ENCODE data around the gene ZNF557. TPM values are rescaled to one million over a fixed set of nuclear protein-coding genes. Genes with fewer than 3 reads are reported as not detected.
A peak's percentile ranks its signal among the peaks of the same experiment; 100 is the strongest.
"Not testable (repeated sequence)": the region's sequence is repeated elsewhere in the genome, so short reads cannot be mapped to it uniquely, and the experiment has no call there.

Gene ZNF557
- total RNA-seq (10 to 100 TPM; 10.0 to 10.6 TPM), polyA plus RNA-seq (1 to 10 TPM; 2.1 to 4.3 TPM)
- long read RNA-seq, donor 1 = 0 reads
- long read RNA-seq, donor 2 = 0 reads
- long read RNA-seq, donor 3 = 0 reads
- long read RNA-seq, donor 4, partial matches to known transcripts = 0 of 1 reads
- long read RNA-seq, donor 4, other reads (novel, unspliced or antisense) = 0 of 1 reads
- long read RNA-seq, donor 5 = 0 reads

DNA sequence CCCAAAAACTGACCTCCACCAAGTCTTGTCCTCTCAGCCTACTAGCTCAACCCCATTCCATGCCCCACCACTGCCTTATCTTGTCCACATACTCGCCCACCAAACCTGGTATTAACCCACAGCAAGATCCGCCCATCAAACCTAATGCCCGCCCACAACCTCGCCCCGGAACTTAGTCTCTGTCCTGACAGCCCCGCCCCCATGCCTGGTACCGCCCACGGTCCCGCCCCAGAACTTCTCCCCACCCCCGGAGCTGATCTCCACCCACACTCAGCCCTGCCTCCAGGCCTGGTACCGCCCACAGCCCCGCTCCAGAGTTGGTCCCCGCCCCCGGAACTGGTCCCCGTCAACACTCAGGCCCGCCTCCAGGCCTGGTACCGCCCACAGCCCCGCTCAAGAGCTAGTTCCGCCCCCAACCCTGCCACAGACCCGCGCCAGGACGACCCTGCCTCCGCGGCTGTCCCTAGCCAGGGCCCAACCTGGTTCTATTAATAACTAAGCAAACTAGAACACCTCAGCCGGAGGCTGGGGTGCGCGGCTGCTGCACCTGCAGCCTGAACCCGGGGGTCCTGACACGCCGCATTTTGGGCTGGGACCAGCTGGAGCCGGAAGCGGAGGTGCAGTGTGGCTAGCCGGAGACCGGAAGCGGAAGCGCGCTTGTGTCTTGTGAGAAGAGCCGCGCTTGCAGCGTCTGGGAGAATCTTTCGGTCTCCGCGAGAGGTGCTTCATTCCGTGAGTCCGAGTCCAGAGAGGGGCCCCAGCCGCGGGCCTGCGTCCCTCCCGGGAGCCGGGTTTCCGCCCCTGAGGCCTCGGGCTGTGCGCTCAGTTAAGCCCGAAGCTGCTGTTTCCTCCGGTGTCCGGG lies at the start of gene ZNF557:
ZNF557 (plus strand) TSS at position 662 of the 862 bp plus-strand sequence. CDS start 5,372 bp downstream, outside the sequence.
- WGBS, 2 donors = 0 to 1% methylated on average over 56 of the region's 56 CpGs
- TF ChIP-seq CTCF (IDR thresholded peaks at IDR 0.05; ENCODE audit: control extremely low read depth, extremely low read depth) = no peak
- Histone ChIP-seq H3K9me3 (ENCODE audit: control insufficient read depth in 4 of 4, insufficient read depth in 3 of 4, low read length in 3 of 4) (no peaks in the 10 kb centered on the region), H3K36me3 (ENCODE audit: control insufficient read depth in 4 of 4, insufficient read depth in 4 of 4, low read length in 4 of 4) (peaks cover 15 to 19% (median 15%) of the 10 kb centered on the region in 4 donors), H3K4me1 (ENCODE audit: control insufficient read depth in 5 of 5, insufficient read depth in 5 of 5, low read length in 5 of 5) (peaks cover 0 to 8% (median 6%) of the 10 kb centered on the region in 5 donors), H3K27me3 (ENCODE audit: control insufficient read depth in 3 of 3, insufficient read depth in 3 of 3, low read length in 2 of 3) (no peaks in the 10 kb centered on the region), H3K4me3 (peak within 1 kb of the TSS; percentile 95), H3K9ac (ENCODE audit: insufficient read depth in 1 of 2, low read length in 2 of 2) (peak within 1 kb of the TSS; percentile 63 to 74), H3K27ac (ENCODE audit: low read depth in 1 of 2, low read length in 1 of 2) (peak within 1 kb of the TSS; percentile 50 to 93)
- DNase-seq (peak; percentile 97 to 98 (median 98)), ATAC-seq (ENCODE audit: insufficient read depth, low FRiP score) (peak; percentile 99)

- not testable (repeated sequence) for H3K4me3 ChIP-seq; H3K4me1 ChIP-seq (ENCODE audit: control insufficient read depth in 5 of 5, insufficient read depth in 5 of 5, low read length in 5 of 5); H3K27me3 ChIP-seq (ENCODE audit: control insufficient read depth in 3 of 3, insufficient read depth in 3 of 3, low read length in 2 of 3); ATAC-seq (ENCODE audit: insufficient read depth, low FRiP score); H3K9me3 ChIP-seq (ENCODE audit: control insufficient read depth in 4 of 4, insufficient read depth in 3 of 4, low read length in 3 of 4); H3K36me3 ChIP-seq (ENCODE audit: control insufficient read depth in 4 of 4, insufficient read depth in 4 of 4, low read length in 4 of 4); DNase-seq; H3K27ac ChIP-seq (ENCODE audit: low read depth in 1 of 2, low read length in 1 of 2); H3K9ac ChIP-seq (ENCODE audit: insufficient read depth in 1 of 2, low read length in 2 of 2)
- no CpG with 5 or more reads among the region's 6 CpGs for WGBS, 2 donors
These were observed 48.2 kb upstream of the ZNF557 start, which contains the start of gene MBD3L2B for GRCh38 chr19:7021331-7021730. TSS of gene MBD3L2B (minus strand) at chr19:7021431. CDS start at chr19:7021397, 34 bp downstream.

GRCh38 chr19:7028790-7029189 lies 40.7 kb upstream of the ZNF557 start:
- not testable (repeated sequence) for H3K9me3 ChIP-seq (ENCODE audit: control insufficient read depth in 4 of 4, insufficient read depth in 3 of 4, low read length in 3 of 4); H3K9ac ChIP-seq (ENCODE audit: insufficient read depth in 1 of 2, low read length in 2 of 2); ATAC-seq (ENCODE audit: insufficient read depth, low FRiP score); DNase-seq; H3K4me1 ChIP-seq (ENCODE audit: control insufficient read depth in 5 of 5, insufficient read depth in 5 of 5, low read length in 5 of 5); H3K36me3 ChIP-seq (ENCODE audit: control insufficient read depth in 4 of 4, insufficient read depth in 4 of 4, low read length in 4 of 4); H3K4me3 ChIP-seq; H3K27me3 ChIP-seq (ENCODE audit: control insufficient read depth in 3 of 3, insufficient read depth in 3 of 3, low read length in 2 of 3); H3K27ac ChIP-seq (ENCODE audit: low read depth in 1 of 2, low read length in 1 of 2)
- whole genome bisulfite sequencing, 2 donors = no CpG with 5 or more reads among the region's 1 CpG

GRCh38 chr19:7030278-7030677 lies 39.2 kb upstream of the ZNF557 start, which contains the start of gene MBD3L5:
TSS of gene MBD3L5 (plus strand) at chr19:7030578. CDS start at chr19:7030612, 34 bp downstream.
- H3K27me3 ChIP-seq (ENCODE audit: control insufficient read depth in 3 of 3, insufficient read depth in 3 of 3, low read length in 2 of 3); DNase-seq; H3K36me3 ChIP-seq (ENCODE audit: control insufficient read depth in 4 of 4, insufficient read depth in 4 of 4, low read length in 4 of 4); H3K9ac ChIP-seq (ENCODE audit: insufficient read depth in 1 of 2, low read length in 2 of 2); H3K4me1 ChIP-seq (ENCODE audit: control insufficient read depth in 5 of 5, insufficient read depth in 5 of 5, low read length in 5 of 5); ATAC-seq (ENCODE audit: insufficient read depth, low FRiP score); H3K27ac ChIP-seq (ENCODE audit: low read depth in 1 of 2, low read length in 1 of 2); H3K9me3 ChIP-seq (ENCODE audit: control insufficient read depth in 4 of 4, insufficient read depth in 3 of 4, low read length in 3 of 4); H3K4me3 ChIP-seq: not testable (repeated sequence)
- WGBS, 2 donors = no CpG with 5 or more reads among the region's 9 CpGs

GRCh38 chr19:7040079-7040478 lies 29.4 kb upstream of the ZNF557 start, which contains the start of gene MBD3L4:
TSS of gene MBD3L4 (minus strand) at chr19:7040179. CDS start at chr19:7040144, 35 bp downstream.
- H3K9me3 ChIP-seq (ENCODE audit: control insufficient read depth in 4 of 4, insufficient read depth in 3 of 4, low read length in 3 of 4); H3K36me3 ChIP-seq (ENCODE audit: control insufficient read depth in 4 of 4, insufficient read depth in 4 of 4, low read length in 4 of 4); ATAC-seq (ENCODE audit: insufficient read depth, low FRiP score); H3K4me3 ChIP-seq; H3K9ac ChIP-seq (ENCODE audit: insufficient read depth in 1 of 2, low read length in 2 of 2); H3K27me3 ChIP-seq (ENCODE audit: control insufficient read depth in 3 of 3, insufficient read depth in 3 of 3, low read length in 2 of 3); H3K27ac ChIP-seq (ENCODE audit: low read depth in 1 of 2, low read length in 1 of 2); H3K4me1 ChIP-seq (ENCODE audit: control insufficient read depth in 5 of 5, insufficient read depth in 5 of 5, low read length in 5 of 5); DNase-seq: not testable (repeated sequence)
- no CpG with 5 or more reads among the region's 9 CpGs for WGBS, 2 donors

DNA sequence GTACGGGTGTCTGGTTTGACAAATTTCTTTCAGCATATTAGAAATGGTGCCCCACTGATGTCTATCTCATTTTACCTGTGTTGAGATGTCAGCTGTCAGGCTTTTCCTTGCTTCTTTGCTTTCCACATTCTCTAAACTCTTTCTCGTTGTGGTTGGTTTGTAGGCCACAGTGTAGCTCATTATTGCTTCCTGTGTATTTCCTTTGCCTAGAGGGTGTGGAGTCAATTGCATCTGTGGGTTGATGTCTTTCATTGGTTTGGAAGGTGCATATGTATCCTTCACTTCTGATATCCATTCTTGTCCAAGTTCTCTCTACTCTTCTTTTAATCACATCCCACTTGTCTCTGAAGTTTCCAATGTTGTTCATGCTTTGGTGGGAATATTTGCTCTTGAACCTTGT lies 27.9 kb upstream of the ZNF557 start:
- ATAC-seq (ENCODE audit: insufficient read depth, low FRiP score); H3K9ac ChIP-seq (ENCODE audit: insufficient read depth in 1 of 2, low read length in 2 of 2); H3K36me3 ChIP-seq (ENCODE audit: control insufficient read depth in 4 of 4, insufficient read depth in 4 of 4, low read length in 4 of 4); H3K4me3 ChIP-seq; H3K27me3 ChIP-seq (ENCODE audit: control insufficient read depth in 3 of 3, insufficient read depth in 3 of 3, low read length in 2 of 3); H3K27ac ChIP-seq (ENCODE audit: low read depth in 1 of 2, low read length in 1 of 2); H3K4me1 ChIP-seq (ENCODE audit: control insufficient read depth in 5 of 5, insufficient read depth in 5 of 5, low read length in 5 of 5); H3K9me3 ChIP-seq (ENCODE audit: control insufficient read depth in 4 of 4, insufficient read depth in 3 of 4, low read length in 3 of 4); DNase-seq: not testable (repeated sequence)
- WGBS, 2 donors = no CpG with 5 or more reads among the region's 2 CpGs

- not testable (repeated sequence) for ATAC-seq (ENCODE audit: insufficient read depth, low FRiP score); DNase-seq
- WGBS, 2 donors = no CpG with 5 or more reads among the region's 7 CpGs
These were observed 20.5 kb upstream of the ZNF557 start, which contains the start of gene MBD3L2 for GRCh38 chr19:7049021-7049420. TSS of gene MBD3L2 (plus strand) at chr19:7049321. CDS start at chr19:7049374, 53 bp downstream.

More at GRCh38 chr19:7049021-7049420, 20.5 kb upstream of the ZNF557 start, which contains the start of gene MBD3L2:
- H3K4me1 ChIP-seq (ENCODE audit: control insufficient read depth in 5 of 5, insufficient read depth in 5 of 5, low read length in 5 of 5); H3K27ac ChIP-seq (ENCODE audit: low read depth in 1 of 2, low read length in 1 of 2); H3K4me3 ChIP-seq; H3K27me3 ChIP-seq (ENCODE audit: control insufficient read depth in 3 of 3, insufficient read depth in 3 of 3, low read length in 2 of 3); H3K36me3 ChIP-seq (ENCODE audit: control insufficient read depth in 4 of 4, insufficient read depth in 4 of 4, low read length in 4 of 4); H3K9me3 ChIP-seq (ENCODE audit: control insufficient read depth in 4 of 4, insufficient read depth in 3 of 4, low read length in 3 of 4); H3K9ac ChIP-seq (ENCODE audit: insufficient read depth in 1 of 2, low read length in 2 of 2): not testable (repeated sequence)

Measured in lung (tissue), 16 donors.